HepG2 (cell line): ENCODE measurements around the gene WNT6. TPM values are rescaled to one million over a fixed set of nuclear protein-coding genes. Genes with fewer than 3 reads are reported as not detected.
A peak's percentile ranks its signal among the peaks of the same experiment; 100 is the strongest.

Experiments used
- ADNP ChIP-seq: sonication (generic); formaldehyde crosslinking; IDR thresholded peaks from 2 replicates; pipeline ENCODE4 v1.4.0; 2020; ENCODE audit warnings: missing genetic modification reagents
- ATF5 ChIP-seq: sonication (generic); formaldehyde crosslinking; IDR thresholded peaks from 2 replicates; pipeline ENCODE4 v1.4.0; 2020; ENCODE audit warnings: mild to moderate bottlenecking, low read depth, missing genetic modification reagents
- CBX2 ChIP-seq, 2 experiments: fragments of 200-600 bp in 1 of 2; sonication (generic); formaldehyde crosslinking in 1 of 2; IDR thresholded peaks; 2 replicates each; pipeline versions ENCODE4 v1.7.0 to v1.8.1; 2018 to 2022; ENCODE audit warnings: low read depth in 2 of 2, low read length in 1 of 2, mild to moderate bottlenecking in 1 of 2, missing genetic modification reagents in 1 of 2
- CEBPG ChIP-seq: IDR thresholded peaks from 2 replicates; pipeline ENCODE4 v1.6.1; 2016
- ETS1 ChIP-seq: sonication (generic); formaldehyde crosslinking; IDR thresholded peaks from 2 replicates; pipeline ENCODE4 v1.4.0; 2020; ENCODE audit warnings: missing genetic modification reagents
- HINFP ChIP-seq: sonication (generic); formaldehyde crosslinking; IDR thresholded peaks from 2 replicates; pipeline ENCODE4 v1.4.0; 2020; ENCODE audit warnings: low read depth, mild to moderate bottlenecking, missing genetic modification reagents
- HNF4G ChIP-seq, 2 experiments: sonication (generic) in 1 of 2; formaldehyde crosslinking in 1 of 2; IDR thresholded peaks; 2 replicates each; pipeline versions ENCODE4 v1.4.0 to v1.6.1; 2011 to 2020; ENCODE audit warnings: borderline replicate concordance in 2 of 2, low read depth in 2 of 2, mild to moderate bottlenecking in 2 of 2, low read length in 1 of 2, missing genetic modification reagents in 1 of 2, moderate library complexity in 1 of 2
- HNRNPK ChIP-seq: fragments of 200-400 bp; formaldehyde crosslinking; IDR thresholded peaks from 2 replicates; pipeline ENCODE4 v1.6.1; 2018; ENCODE audit warnings: low read length, low read depth, moderate library complexity, mild to moderate bottlenecking; ENCODE audit not compliant: poor library complexity, severe bottlenecking
- KMT2A ChIP-seq: sonication (generic); formaldehyde crosslinking; IDR thresholded peaks from 2 replicates; pipeline ENCODE4 v1.4.0; 2020; ENCODE audit warnings: missing genetic modification reagents
- NR2F1 ChIP-seq, 2 experiments: fragments of 450-650 bp in 1 of 2; formaldehyde crosslinking in 1 of 2; IDR thresholded peaks; 2 replicates each; pipeline versions ENCODE4 v1.5.0 to v1.6.1; 2016 to 2020; ENCODE audit warnings: mild to moderate bottlenecking in 1 of 2, missing compliant biosample characterization in 1 of 2, missing genetic modification reagents in 1 of 2, moderate library complexity in 1 of 2
- PLRG1 ChIP-seq: fragments of 450-650 bp; conservative IDR thresholded peaks from 2 replicates; pipeline ENCODE4 v1.6.1; 2016
- REPIN1 ChIP-seq: sonication (generic); formaldehyde crosslinking; IDR thresholded peaks from 2 replicates; pipeline ENCODE4 v1.8.0; 2022; ENCODE audit warnings: missing genetic modification reagents, low read depth, mild to moderate bottlenecking, borderline replicate concordance
- RNF219 ChIP-seq: sonication (generic); formaldehyde crosslinking; IDR thresholded peaks from 2 replicates; pipeline ENCODE4 v1.5.0; 2020; ENCODE audit warnings: mild to moderate bottlenecking, missing genetic modification reagents
- SNAPC2 ChIP-seq: sonication (generic); formaldehyde crosslinking; IDR thresholded peaks from 2 replicates; pipeline ENCODE4 v1.8.1; 2022; ENCODE audit warnings: mild to moderate bottlenecking, missing genetic modification reagents
- SP5 ChIP-seq: IDR thresholded peaks from 2 replicates; pipeline ENCODE4 v1.6.1; 2016; ENCODE audit warnings: low read depth, borderline replicate concordance
- XRCC5 ChIP-seq: fragments of 200-400 bp; formaldehyde crosslinking; optimal IDR thresholded peaks from 2 replicates; pipeline ENCODE3; 2017; ENCODE audit warnings: mild to moderate bottlenecking, low read length
- ZBTB21 ChIP-seq: sonication (generic); formaldehyde crosslinking; IDR thresholded peaks from 2 replicates; pipeline ENCODE4 v1.4.0; 2020; ENCODE audit warnings: missing genetic modification reagents
- ZFX ChIP-seq: sonication (generic); formaldehyde crosslinking; IDR thresholded peaks from 2 replicates; pipeline ENCODE4 v1.4.0; 2020; ENCODE audit warnings: mild to moderate bottlenecking, low read depth, missing genetic modification reagents, moderate library complexity
- ZNF33B ChIP-seq: sonication (generic); formaldehyde crosslinking; IDR thresholded peaks from 2 replicates; pipeline ENCODE4 v1.5.1; 2020; ENCODE audit warnings: mild to moderate bottlenecking, missing genetic modification reagents
- ZNF350 ChIP-seq: sonication (generic); formaldehyde crosslinking; IDR thresholded peaks from 2 replicates; pipeline ENCODE4 v1.4.0; 2020; ENCODE audit warnings: mild to moderate bottlenecking, low read depth, missing genetic modification reagents, borderline replicate concordance
- ZNF382 ChIP-seq: sonication (generic); formaldehyde crosslinking; IDR thresholded peaks from 2 replicates; pipeline ENCODE4 v1.5.0; 2020; ENCODE audit warnings: missing genetic modification reagents, mild to moderate bottlenecking, borderline replicate concordance
- ZNF550 ChIP-seq: sonication (generic); formaldehyde crosslinking; IDR thresholded peaks from 2 replicates; pipeline ENCODE4 v1.4.0; 2020; ENCODE audit warnings: mild to moderate bottlenecking, missing genetic modification reagents, borderline replicate concordance
- ZNF670 ChIP-seq: sonication (generic); formaldehyde crosslinking; IDR thresholded peaks from 2 replicates; pipeline ENCODE4 v1.8.0; 2022; ENCODE audit warnings: mild to moderate bottlenecking, missing genetic modification reagents, borderline replicate concordance
- ZNF678 ChIP-seq: sonication (generic); formaldehyde crosslinking; IDR thresholded peaks from 2 replicates; pipeline ENCODE4 v1.4.0; 2020; ENCODE audit warnings: mild to moderate bottlenecking, missing genetic modification reagents
- ZNF772 ChIP-seq: sonication (generic); formaldehyde crosslinking; IDR thresholded peaks from 2 replicates; pipeline ENCODE4 v1.5.0; 2020; ENCODE audit warnings: mild to moderate bottlenecking, missing genetic modification reagents
- polyA plus RNA-seq, 8 experiments: library from polyadenylated mRNA; depleted of rRNA in 3 of 8; stranded (reverse) in 7 of 8; unstranded in 1 of 8; fragments of >200 nt; fragmentation: Illumina TruSeq in 4 of 8; extraction: Trizol in 4 of 8; gene quantifications; 2 replicates each; pipeline versions ENCODE4 v1.2.1 to v1.2.3, GENCODE V29; 2011 to 2016; ENCODE audit warnings: low read depth in 4 of 8, missing spikeins in 1 of 8, mixed read lengths in 1 of 8; ENCODE audit not compliant: insufficient read depth in 1 of 8
- total RNA-seq, 5 experiments: library from RNA; depleted of rRNA; stranded (reverse); fragments of >200 nt; fragmentation: Illumina TruSeq; extraction: Trizol; gene quantifications; 2 replicates each; pipeline ENCODE4 v1.2.3, GENCODE V29; 2016; ENCODE audit warnings: low read depth in 1 of 5

WNT6 gene
- total and polyA plus RNA-seq, 2 of the 13 experiments (the other 11 are each of a cell fraction or from before 2014, with no cell fraction given) = 0.20 TPM; not detected in 1

- TF ChIP-seq ZNF772 (CRISPR knock-in tag) (peak; percentile 26; the same call in 1 of the 2 replicates), ZNF350 (no peak), ETS1 (CRISPR knock-in tag) (no peak), RNF219 (CRISPR knock-in tag) (no peak), PLRG1 (no peak), ZNF33B (no peak), SNAPC2 (no peak), ZBTB21 (CRISPR knock-in tag) (no peak), CEBPG (CRISPR knock-in tag) (no peak), ZNF550 (CRISPR knock-in tag) (no peak), ZNF670 (no peak), HINFP (CRISPR knock-in tag) (no peak; the same call in 1 of the 2 replicates), SP5 (CRISPR knock-in tag) (no peak), HNF4G (IDR thresholded peaks at IDR 0.05; ENCODE audit: borderline replicate concordance, low read depth, low read length) (no peak), HNF4G (CRISPR knock-in tag; IDR thresholded peaks at IDR 0.05; ENCODE audit: borderline replicate concordance, low read depth) (no peak), ZNF678 (no peak), XRCC5 (peak; percentile 84), KMT2A (CRISPR knock-in tag) (no peak), ZNF382 (CRISPR knock-in tag) (no peak), ZFX (CRISPR knock-in tag) (peak; percentile 75), ATF5 (CRISPR knock-in tag) (no peak), HNRNPK (no peak), REPIN1 (CRISPR knock-in tag) (peak; percentile 38; the same call in 1 of the 2 replicates), CBX2 (IDR thresholded peaks at IDR 0.05; ENCODE audit: low read depth, low read length) (no peak), CBX2 (CRISPR knock-in tag; IDR thresholded peaks at IDR 0.05; ENCODE audit: low read depth) (no peak), NR2F1 (CRISPR knock-in tag; IDR thresholded peaks at IDR 0.05) (no peak), ADNP (CRISPR knock-in tag) (no peak)
Observed at GRCh38 chr2:218892693-218893348, 33.2 kb downstream of the WNT6 start (continued).
